Spleen (tissue), 11 donors: ENCODE results near the gene MT1X. TPM values are rescaled to one million over a fixed set of nuclear protein-coding genes. Genes with fewer than 3 reads are reported as not detected.

Source experiments
- DNase-seq: peaks from one replicate; pipeline ENCODE4 v3.0.0-alpha.2; 2020
- H3K27ac ChIP-seq, 8 donors: fragments of 200-600 bp; sonication (generic) in 7 of 8; 1 replicate in 4 of 8; 2 replicates in 4 of 8; pipeline versions ENCODE4 v1.5.0 to v1.8.0; 2016 to 2021; ENCODE audit warnings: inconsistent platforms in 4 of 8, mild to moderate bottlenecking in 4 of 8, moderate library complexity in 1 of 8
- H3K27me3 ChIP-seq, 7 donors: fragments of 200-600 bp; sonication (generic) in 6 of 7; replicated peaks in 1 of 7; 1 replicate in 4 of 7; 2 replicates in 3 of 7; pipeline versions ENCODE4 v1.5.0 to v1.8.0; 2016 to 2021; ENCODE audit warnings: inconsistent platforms in 3 of 7, mild to moderate bottlenecking in 1 of 7
- H3K36me3 ChIP-seq, 6 donors: fragments of 200-600 bp; sonication (generic) in 5 of 6; 1 replicate in 4 of 6; 2 replicates in 2 of 6; pipeline versions ENCODE4 v1.5.0 to v1.8.0; 2016 to 2021; ENCODE audit warnings: inconsistent platforms in 2 of 6
- H3K4me1 ChIP-seq, 6 donors: fragments of 200-600 bp; sonication (generic) in 5 of 6; 1 replicate in 3 of 6; 2 replicates in 3 of 6; pipeline versions ENCODE4 v1.5.0 to v1.8.0; 2016 to 2021; ENCODE audit warnings: inconsistent platforms in 3 of 6
- H3K4me3 ChIP-seq, 8 donors: fragments of 200-600 bp; sonication (generic) in 7 of 8; 1 replicate in 4 of 8; 2 replicates in 4 of 8; pipeline versions ENCODE4 v1.5.0 to v1.8.0; 2016 to 2021; ENCODE audit warnings: inconsistent platforms in 4 of 8, mild to moderate bottlenecking in 4 of 8, moderate library complexity in 2 of 8
- H3K9me3 ChIP-seq, 8 donors: fragments of 200-600 bp; sonication (generic) in 7 of 8; 1 replicate in 4 of 8; 2 replicates in 4 of 8; pipeline versions ENCODE4 v1.5.0 to v1.8.0; 2016 to 2021; ENCODE audit warnings: inconsistent platforms in 4 of 8
- POLR2A ChIP-seq, 3 donors: fragments of 450-650 bp; IDR thresholded peaks; one replicate each; pipeline ENCODE4 v1.5.1; 2017; ENCODE audit warnings: antibody characterized with exemption in 3 of 3, mild to moderate bottlenecking in 1 of 3
- POLR2AphosphoS5 ChIP-seq, 3 donors: sonication (generic); formaldehyde crosslinking; IDR thresholded peaks; one replicate each; pipeline ENCODE4 v1.5.1; 2017; ENCODE audit warnings: antibody characterized with exemption in 3 of 3
- WGBS, 5 donors: extraction: QIAGEN DNeasy Blood & Tissue Kit in 3 of 5; methylation state at CpG; one replicate each; pipeline versions ENCODE4 v1.1.5 to v1.1.7; 2013 to 2018; 5-methylcytosine and 5-hydroxymethylcytosine counted together
- intact Hi-C: fragments of 100-400 bp; cut with DNase I; formaldehyde crosslinking; loops from one replicate; pipeline ENCODE4 v1.15.0; 2023; ENCODE audit warnings: low total_unique reads
- polyA plus RNA-seq, 3 donors: library from polyadenylated mRNA; stranded (reverse); fragments of 200-250 nt; gene quantifications; one replicate each; pipeline ENCODE4 v1.2.1, GENCODE V29; 2013
- total RNA-seq, 7 donors: library from RNA; depleted of rRNA in 3 of 7; stranded (reverse); fragments of >200 nt in 3 of 7; fragmentation: NEBNext Ultra II Directional in 4 of 7; extraction: Animal tissue kit (Norgen Biotek cat#: 25700) in 4 of 7; gene quantifications; one replicate each; pipeline versions ENCODE4 v1.1.0 to v1.2.1, GENCODE V29; 2016 to 2021
- TF ChIP-seq, protein P1 (sequence below), 11 experiments: fragments of 200-600 bp in 7 of 11; fragments of 450-650 bp in 4 of 11; sonication (generic) in 4 of 11; IDR thresholded peaks in 8 of 11; conservative IDR thresholded peaks in 3 of 11; 1 replicate in 7 of 11; 2 replicates in 4 of 11; pipeline versions ENCODE4 v1.4.0 to v1.8.0; 2016 to 2021; ENCODE audit warnings: antibody characterized with exemption in 11 of 11, inconsistent platforms in 4 of 11, mild to moderate bottlenecking in 1 of 11
- donor health status: healthy with polysubstance abuse.
- donor health status: DM: no; HTN: no; CAD: no; lungs with moderate emphysema.
- donor health status: DM: no; HTN: no; CAD: no.
- donor health status: Bipolar disorder and iron deficiency.
- donor health status: healthy.
- donor health status: DM: no; HTN: no; CAD: no.
- donor health status: DM: yes; HTN: yes; CAD: no.

Gene MT1X
- total and polyA plus RNA-seq, 10 donors, result 13.0 to 113 (median 28.2) TPM

DNA sequence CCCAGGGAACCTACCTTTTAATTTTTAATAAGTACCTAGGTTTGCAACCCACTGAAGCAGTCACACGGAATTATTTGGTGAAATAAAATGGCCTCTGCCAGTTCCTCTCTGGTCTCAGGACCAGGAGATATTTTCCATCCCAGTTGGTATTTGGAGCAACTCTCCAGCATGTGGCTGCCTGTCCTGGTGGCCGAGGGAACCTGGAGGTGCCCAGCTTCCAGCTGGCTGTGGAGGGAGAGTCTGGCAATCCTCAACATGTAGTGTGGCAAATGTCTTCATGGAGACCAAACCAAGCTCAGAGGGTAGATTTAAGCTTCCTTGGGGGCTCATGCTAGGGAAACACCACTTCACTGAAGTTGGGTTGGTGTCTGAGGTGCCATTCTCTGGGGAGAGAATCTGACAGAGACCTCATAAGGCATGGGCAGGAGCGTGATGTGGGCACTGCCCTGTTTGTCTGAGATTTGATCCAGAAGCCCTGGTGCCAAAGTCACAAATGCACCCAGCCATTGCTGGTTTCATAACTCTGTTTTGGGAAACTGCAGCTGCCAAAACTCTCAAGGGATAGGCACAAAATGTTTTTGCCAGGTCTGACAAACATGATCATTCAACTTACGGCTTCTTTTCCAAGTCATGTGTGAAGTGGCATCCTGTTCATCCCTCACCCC is 2.8 kb downstream of the MT1X start:
- intact Hi-C loops, result loop anchor here (10.0 kb wide), 1 partner anchor 80 kb away; the partner anchor contains the start of gene MT2A
- TF ChIP-seq, protein P1, sequence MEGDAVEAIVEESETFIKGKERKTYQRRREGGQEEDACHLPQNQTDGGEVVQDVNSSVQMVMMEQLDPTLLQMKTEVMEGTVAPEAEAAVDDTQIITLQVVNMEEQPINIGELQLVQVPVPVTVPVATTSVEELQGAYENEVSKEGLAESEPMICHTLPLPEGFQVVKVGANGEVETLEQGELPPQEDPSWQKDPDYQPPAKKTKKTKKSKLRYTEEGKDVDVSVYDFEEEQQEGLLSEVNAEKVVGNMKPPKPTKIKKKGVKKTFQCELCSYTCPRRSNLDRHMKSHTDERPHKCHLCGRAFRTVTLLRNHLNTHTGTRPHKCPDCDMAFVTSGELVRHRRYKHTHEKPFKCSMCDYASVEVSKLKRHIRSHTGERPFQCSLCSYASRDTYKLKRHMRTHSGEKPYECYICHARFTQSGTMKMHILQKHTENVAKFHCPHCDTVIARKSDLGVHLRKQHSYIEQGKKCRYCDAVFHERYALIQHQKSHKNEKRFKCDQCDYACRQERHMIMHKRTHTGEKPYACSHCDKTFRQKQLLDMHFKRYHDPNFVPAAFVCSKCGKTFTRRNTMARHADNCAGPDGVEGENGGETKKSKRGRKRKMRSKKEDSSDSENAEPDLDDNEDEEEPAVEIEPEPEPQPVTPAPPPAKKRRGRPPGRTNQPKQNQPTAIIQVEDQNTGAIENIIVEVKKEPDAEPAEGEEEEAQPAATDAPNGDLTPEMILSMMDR (IDR thresholded peaks at IDR 0.05 in 8 of 11, conservative IDR thresholded peaks at IDR 0.05 in 3 of 11), result no peak
- TF ChIP-seq POLR2A (IDR thresholded peaks at IDR 0.05) (no peak), POLR2AphosphoS5 (IDR thresholded peaks at IDR 0.05) (no peak)
- Histone ChIP-seq H3K4me3 (no peak overlapping the region), H3K36me3 (no peaks in the 10 kb centered on the region), H3K27me3 (peaks cover 0 to 6% (median 0%) of the 10 kb centered on the region in 7 donors), H3K4me1 (peaks cover 0 to 30% (median 23%) of the 10 kb centered on the region in 6 donors), H3K9me3 (peaks cover 0 to 11% (median 3%) of the 10 kb centered on the region in 8 donors), H3K27ac (no peak overlapping the region)
- DNase-seq, result no peak
- WGBS, 5 donors, result 84 to 91% (median 90%) methylated on average over 4 of the region's 4 CpGs

GRCh38 chr16:56686758-56687157 is 4.5 kb downstream of the MT1X start:
- H3K36me3 ChIP-seq, result no peaks in the 10 kb centered on the region
- TF ChIP-seq POLR2A (IDR thresholded peaks at IDR 0.05), result no peak
- TF ChIP-seq POLR2AphosphoS5 (IDR thresholded peaks at IDR 0.05), result no peak
- TF ChIP-seq, protein P1 (IDR thresholded peaks at IDR 0.05 in 8 of 11, conservative IDR thresholded peaks at IDR 0.05 in 3 of 11), result no peak
- DNase-seq, result no peak
- peaks cover 0 to 11% (median 3%) of the 10 kb centered on the region in 8 donors for H3K9me3 ChIP-seq
- H3K27ac ChIP-seq, result no peak overlapping the region
- H3K4me3 ChIP-seq, result no peak overlapping the region
- peaks cover 0 to 6% (median 0%) of the 10 kb centered on the region in 7 donors for H3K27me3 ChIP-seq
- 92 to 98% (median 94%) methylated on average over 7 of the region's 7 CpGs for WGBS, 5 donors
- H3K4me1 ChIP-seq, result peaks cover 0 to 22% (median 17%) of the 10 kb centered on the region in 6 donors
- intact Hi-C loops, result loop anchor here (10.0 kb wide), 1 partner anchor 82 kb away; the partner anchor contains the start of gene MT2A

GRCh38 chr16:56688762-56689161 is 6.5 kb downstream of the MT1X start:
- no peak for TF ChIP-seq POLR2AphosphoS5 (IDR thresholded peaks at IDR 0.05)
- no peak for TF ChIP-seq POLR2A (IDR thresholded peaks at IDR 0.05)
- TF ChIP-seq, protein P1 (IDR thresholded peaks at IDR 0.05 in 8 of 11, conservative IDR thresholded peaks at IDR 0.05 in 3 of 11), result no peak
- H3K4me3 ChIP-seq, result no peak overlapping the region
- no peaks in the 10 kb centered on the region for H3K36me3 ChIP-seq
- peaks cover 0 to 11% (median 3%) of the 10 kb centered on the region in 8 donors for H3K9me3 ChIP-seq
- intact Hi-C loops, result loop anchor here (10.0 kb wide), 1 partner anchor 84 kb away; the partner anchor contains the start of gene MT2A
- no peaks in the 10 kb centered on the region for H3K27me3 ChIP-seq
- no peak for DNase-seq
- peaks cover 0 to 3% (median 0%) of the 10 kb centered on the region in 6 donors for H3K4me1 ChIP-seq
- WGBS, 5 donors, result 27 to 67% (median 49%) methylated on average over 1 of the region's 1 CpG
- H3K27ac ChIP-seq, result no peak overlapping the region

GRCh38 chr16:56689171-56689570 is 6.9 kb downstream of the MT1X start:
- Histone ChIP-seq H3K9me3 (peaks cover 0 to 11% (median 3%) of the 10 kb centered on the region in 8 donors), H3K4me3 (no peak overlapping the region), H3K36me3 (no peaks in the 10 kb centered on the region), H3K4me1 (no peaks in the 10 kb centered on the region), H3K27ac (no peak overlapping the region), H3K27me3 (no peaks in the 10 kb centered on the region)
- no peak for DNase-seq
- TF ChIP-seq, protein P1 (IDR thresholded peaks at IDR 0.05 in 8 of 11, conservative IDR thresholded peaks at IDR 0.05 in 3 of 11), result no peak
- TF ChIP-seq POLR2AphosphoS5 (IDR thresholded peaks at IDR 0.05) (no peak), POLR2A (IDR thresholded peaks at IDR 0.05) (no peak)
- WGBS, 5 donors, result 71 to 89% (median 80%) methylated on average over 3 of the region's 3 CpGs
- intact Hi-C loops, result loop anchor here (10.0 kb wide), 1 partner anchor 84 kb away; the partner anchor contains the start of gene MT2A
